ENCODE measurements around the gene ZNF678.

DNA sequence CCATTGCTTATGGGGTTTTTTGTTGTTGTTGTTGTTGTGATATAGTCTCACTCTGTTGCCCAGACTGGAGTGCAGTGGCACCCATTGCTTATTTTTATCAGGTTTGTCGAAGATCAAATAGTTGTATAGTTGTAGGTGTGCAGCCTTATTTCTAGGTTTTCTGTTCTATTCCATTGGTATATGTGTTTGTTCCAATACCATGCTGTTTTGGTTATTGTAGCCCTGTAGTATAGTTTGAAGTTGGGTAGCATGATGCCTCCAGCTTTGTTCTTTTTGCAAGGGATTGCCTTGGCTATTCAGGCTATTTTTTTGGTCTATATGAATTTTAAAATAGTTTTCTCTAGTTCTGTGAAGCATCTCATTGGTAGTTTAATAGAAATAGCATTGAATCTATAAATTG lies 11.6 kb downstream of the ZNF678 start:
- TF ChIP-seq, protein P1, sequence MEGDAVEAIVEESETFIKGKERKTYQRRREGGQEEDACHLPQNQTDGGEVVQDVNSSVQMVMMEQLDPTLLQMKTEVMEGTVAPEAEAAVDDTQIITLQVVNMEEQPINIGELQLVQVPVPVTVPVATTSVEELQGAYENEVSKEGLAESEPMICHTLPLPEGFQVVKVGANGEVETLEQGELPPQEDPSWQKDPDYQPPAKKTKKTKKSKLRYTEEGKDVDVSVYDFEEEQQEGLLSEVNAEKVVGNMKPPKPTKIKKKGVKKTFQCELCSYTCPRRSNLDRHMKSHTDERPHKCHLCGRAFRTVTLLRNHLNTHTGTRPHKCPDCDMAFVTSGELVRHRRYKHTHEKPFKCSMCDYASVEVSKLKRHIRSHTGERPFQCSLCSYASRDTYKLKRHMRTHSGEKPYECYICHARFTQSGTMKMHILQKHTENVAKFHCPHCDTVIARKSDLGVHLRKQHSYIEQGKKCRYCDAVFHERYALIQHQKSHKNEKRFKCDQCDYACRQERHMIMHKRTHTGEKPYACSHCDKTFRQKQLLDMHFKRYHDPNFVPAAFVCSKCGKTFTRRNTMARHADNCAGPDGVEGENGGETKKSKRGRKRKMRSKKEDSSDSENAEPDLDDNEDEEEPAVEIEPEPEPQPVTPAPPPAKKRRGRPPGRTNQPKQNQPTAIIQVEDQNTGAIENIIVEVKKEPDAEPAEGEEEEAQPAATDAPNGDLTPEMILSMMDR (IDR thresholded peaks at IDR 0.05) = no peak
- TF ChIP-seq EZH2phosphoT487 (IDR thresholded peaks at IDR 0.05) (no peak), EZH2 (IDR thresholded peaks at IDR 0.05) (no peak)

Data from neural progenitor cell (in vitro differentiated cells).